ENCODE results near the gene CHCHD6.

- TF ChIP-seq CTCF (IDR thresholded peaks at IDR 0.05) (no peak), POLR2A (IDR thresholded peaks at IDR 0.05) (no peak)
Measured at GRCh38 chr3:126663257-126663656, 40.8 kb upstream of the CHCHD6 start.

Measured in right lobe of liver (tissue), 4 donors.